ENCODE data around the gene BMP6. TPM values are rescaled to one million over a fixed set of nuclear protein-coding genes. Genes with fewer than 3 reads are reported as not detected.

BMP6 gene
- total RNA-seq, 2 donors from 2014 or later, result 10.4 to 19.1 TPM

DNA sequence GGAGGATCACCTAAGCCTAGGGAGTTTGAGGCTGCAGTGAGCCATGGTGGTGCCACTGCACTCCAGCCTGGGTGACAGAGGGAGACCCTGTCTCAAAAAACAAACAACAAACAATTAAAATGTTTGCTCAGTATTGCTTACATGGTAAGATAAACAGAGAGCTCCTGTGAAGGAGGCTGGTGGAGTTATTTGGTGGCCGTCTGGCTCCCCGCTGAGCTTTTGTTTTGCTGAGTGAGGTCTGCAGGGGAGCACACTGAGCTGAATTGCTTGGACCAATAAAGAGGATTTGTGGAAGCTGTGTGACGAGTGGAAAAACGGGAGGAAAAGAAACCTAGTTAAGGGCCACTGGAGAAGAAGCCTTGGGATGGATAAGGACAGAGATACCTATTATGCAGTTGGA lies 41.1 kb upstream of the BMP6 start:
- Histone ChIP-seq H3K9me3 (no peaks in the 10 kb centered on the region), H3K27me3 (no peaks in the 10 kb centered on the region), H3K36me3 (no peaks in the 10 kb centered on the region), H3K27ac (no peak overlapping the region), H3K4me3 (no peak overlapping the region), H3K4me1 (no peaks in the 10 kb centered on the region)
- TF ChIP-seq, protein P1, sequence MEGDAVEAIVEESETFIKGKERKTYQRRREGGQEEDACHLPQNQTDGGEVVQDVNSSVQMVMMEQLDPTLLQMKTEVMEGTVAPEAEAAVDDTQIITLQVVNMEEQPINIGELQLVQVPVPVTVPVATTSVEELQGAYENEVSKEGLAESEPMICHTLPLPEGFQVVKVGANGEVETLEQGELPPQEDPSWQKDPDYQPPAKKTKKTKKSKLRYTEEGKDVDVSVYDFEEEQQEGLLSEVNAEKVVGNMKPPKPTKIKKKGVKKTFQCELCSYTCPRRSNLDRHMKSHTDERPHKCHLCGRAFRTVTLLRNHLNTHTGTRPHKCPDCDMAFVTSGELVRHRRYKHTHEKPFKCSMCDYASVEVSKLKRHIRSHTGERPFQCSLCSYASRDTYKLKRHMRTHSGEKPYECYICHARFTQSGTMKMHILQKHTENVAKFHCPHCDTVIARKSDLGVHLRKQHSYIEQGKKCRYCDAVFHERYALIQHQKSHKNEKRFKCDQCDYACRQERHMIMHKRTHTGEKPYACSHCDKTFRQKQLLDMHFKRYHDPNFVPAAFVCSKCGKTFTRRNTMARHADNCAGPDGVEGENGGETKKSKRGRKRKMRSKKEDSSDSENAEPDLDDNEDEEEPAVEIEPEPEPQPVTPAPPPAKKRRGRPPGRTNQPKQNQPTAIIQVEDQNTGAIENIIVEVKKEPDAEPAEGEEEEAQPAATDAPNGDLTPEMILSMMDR (IDR thresholded peaks at IDR 0.05), result no peak
- DNase-seq (ENCODE audit: low spot score), result no peak

DNA sequence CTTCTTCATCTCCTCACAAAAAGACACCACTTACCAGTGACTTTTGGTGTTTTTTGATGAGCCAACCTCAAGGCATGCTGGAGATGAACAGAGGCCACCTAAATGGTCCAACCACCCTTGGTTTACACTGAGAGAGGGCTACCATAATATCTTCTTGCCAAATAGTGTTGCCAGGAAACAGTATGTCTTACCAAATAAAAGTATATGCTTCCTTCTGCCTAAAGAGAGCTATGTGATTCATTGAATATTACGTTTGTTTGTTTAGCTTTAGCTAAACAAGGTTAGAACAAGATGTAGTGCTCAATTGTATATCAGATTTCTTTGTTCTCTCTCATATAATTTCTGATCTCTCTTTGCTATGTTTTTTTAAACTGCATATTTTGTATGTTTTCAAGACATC lies 40.6 kb upstream of the BMP6 start:
- Histone ChIP-seq H3K36me3 (no peaks in the 10 kb centered on the region), H3K4me3 (no peak overlapping the region)
- no peak for DNase-seq (ENCODE audit: low spot score)

DNA sequence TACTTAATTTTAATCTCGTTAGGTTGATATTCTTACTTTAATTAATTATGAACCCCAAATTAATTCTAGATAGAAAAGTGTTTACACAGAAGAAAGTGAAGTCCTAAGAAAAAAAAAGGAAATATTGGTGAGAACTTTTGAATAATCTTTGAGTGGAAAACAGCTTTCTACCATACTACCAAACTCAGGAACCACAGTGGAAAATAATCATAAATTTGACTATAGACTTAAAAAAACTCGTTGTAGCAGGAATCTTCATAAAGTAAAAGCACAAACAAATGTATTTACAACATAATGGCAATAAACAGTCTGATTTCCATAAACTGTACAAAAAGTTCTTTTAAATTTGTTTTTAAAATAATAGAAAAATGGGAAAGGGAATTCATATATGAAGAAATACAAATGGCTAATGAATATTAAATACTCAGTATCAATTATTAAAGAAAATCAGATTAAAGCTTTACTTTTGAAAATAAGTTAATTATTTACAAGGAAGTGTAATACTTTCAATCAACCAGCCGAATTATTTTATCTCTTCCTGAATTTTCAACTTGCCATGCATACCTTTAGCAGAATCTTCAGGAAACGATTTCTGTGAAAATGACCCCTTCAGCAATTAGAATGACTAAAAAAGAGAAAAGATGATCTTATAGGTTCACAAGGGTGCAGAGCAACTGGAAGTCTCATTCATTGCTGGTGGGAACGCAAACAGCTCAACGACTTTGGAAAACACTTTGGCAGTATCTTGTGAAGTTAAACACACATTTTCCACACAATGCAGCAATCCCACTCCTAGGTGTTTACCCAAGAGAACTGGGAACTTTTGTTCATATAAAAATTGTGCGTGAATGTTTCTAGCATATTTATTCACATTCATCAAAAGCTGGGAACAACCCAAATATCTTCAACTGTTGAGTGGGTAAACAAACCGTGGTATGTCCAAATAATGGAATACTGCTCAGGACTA lies 38.5 kb upstream of the BMP6 start:
- TF ChIP-seq, protein P1 (IDR thresholded peaks at IDR 0.05), result no peak
- no peaks in the 10 kb centered on the region for H3K4me1 ChIP-seq
- H3K4me3 ChIP-seq, result no peak overlapping the region
- no peaks in the 10 kb centered on the region for H3K27me3 ChIP-seq
- no peaks in the 10 kb centered on the region for H3K36me3 ChIP-seq
- no peaks in the 10 kb centered on the region for H3K9me3 ChIP-seq
- H3K27ac ChIP-seq, result no peak overlapping the region
- no peak for DNase-seq (ENCODE audit: low spot score)

More for the DNA sequence above, 40.6 kb upstream of the BMP6 start:
- Histone ChIP-seq H3K4me1 (no peaks in the 10 kb centered on the region), H3K27ac (no peak overlapping the region), H3K27me3 (no peaks in the 10 kb centered on the region), H3K9me3 (no peaks in the 10 kb centered on the region)
- TF ChIP-seq, protein P1 (IDR thresholded peaks at IDR 0.05), result no peak

DNA sequence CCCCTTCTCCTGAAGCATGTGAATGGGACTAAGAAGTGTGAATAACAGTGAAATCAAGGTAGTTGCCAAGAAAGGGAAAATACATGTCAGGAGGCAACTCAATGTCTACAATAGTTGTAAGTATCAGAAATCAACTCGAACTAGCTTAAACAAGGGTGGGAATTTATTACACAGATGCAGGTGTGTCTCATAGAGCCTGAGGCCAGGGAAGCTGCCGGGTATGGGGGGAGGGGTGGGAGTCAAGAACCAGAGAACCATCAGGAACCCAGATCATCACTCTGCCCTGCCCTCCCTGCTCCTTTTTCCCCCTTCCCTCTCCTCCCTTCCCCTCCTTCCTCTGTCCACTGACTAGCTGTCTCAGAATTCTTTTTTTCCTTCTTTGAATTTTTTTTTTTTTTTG lies 34.9 kb upstream of the BMP6 start:
- no peaks in the 10 kb centered on the region for H3K27me3 ChIP-seq
- H3K36me3 ChIP-seq, result no peaks in the 10 kb centered on the region
- DNase-seq (ENCODE audit: low spot score), result no peak
- H3K27ac ChIP-seq, result no peak overlapping the region
- TF ChIP-seq, protein P1 (IDR thresholded peaks at IDR 0.05), result no peak
- H3K9me3 ChIP-seq, result no peaks in the 10 kb centered on the region
- no peak overlapping the region for H3K4me3 ChIP-seq
- H3K4me1 ChIP-seq, result no peaks in the 10 kb centered on the region

DNA sequence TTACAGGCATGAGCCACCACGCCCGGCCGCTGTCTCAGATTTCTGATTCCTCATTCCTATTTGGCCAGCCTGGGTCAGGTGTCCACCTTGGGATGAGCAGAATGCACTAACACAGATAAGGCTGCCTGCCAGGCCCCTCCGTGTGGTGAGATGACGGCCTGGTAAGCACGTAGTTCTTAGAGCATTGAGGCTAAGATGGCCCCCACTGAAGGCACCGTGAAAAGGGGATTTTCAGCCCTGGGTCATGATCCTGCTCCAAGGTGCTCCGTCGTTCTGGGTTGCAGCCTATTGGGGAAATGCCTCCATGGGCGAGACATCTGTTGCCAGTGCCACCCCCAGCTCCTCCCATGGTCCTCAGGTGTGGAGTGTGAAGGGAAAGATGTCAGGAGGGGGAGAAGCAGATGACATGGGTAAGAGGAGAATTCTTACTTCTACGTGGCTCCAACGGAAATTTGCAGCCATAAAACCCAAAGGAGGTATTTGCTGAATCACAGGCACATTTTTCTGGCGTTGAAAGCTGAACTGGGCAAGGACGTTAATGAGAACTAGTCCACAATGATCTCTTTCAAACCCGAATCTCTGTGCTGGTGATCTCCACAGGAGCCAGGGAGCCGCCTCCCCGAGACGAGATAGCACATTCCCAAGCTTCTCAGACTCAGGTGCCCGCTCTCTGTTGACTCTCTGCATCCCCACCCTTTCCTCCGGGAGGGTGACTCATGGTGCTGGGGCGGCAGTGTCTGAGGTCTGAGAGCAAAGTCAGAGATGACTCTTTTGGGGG lies 34.0 kb upstream of the BMP6 start:
- TF ChIP-seq, protein P1 (IDR thresholded peaks at IDR 0.05), result no peak
- DNase-seq (ENCODE audit: low spot score), result no peak
- no peaks in the 10 kb centered on the region for H3K27me3 ChIP-seq
- no peak overlapping the region for H3K27ac ChIP-seq
- H3K4me3 ChIP-seq, result no peak overlapping the region
- H3K9me3 ChIP-seq, result no peaks in the 10 kb centered on the region
- no peaks in the 10 kb centered on the region for H3K4me1 ChIP-seq
- no peaks in the 10 kb centered on the region for H3K36me3 ChIP-seq
